ENCODE results near the gene CNPY1.

DNA sequence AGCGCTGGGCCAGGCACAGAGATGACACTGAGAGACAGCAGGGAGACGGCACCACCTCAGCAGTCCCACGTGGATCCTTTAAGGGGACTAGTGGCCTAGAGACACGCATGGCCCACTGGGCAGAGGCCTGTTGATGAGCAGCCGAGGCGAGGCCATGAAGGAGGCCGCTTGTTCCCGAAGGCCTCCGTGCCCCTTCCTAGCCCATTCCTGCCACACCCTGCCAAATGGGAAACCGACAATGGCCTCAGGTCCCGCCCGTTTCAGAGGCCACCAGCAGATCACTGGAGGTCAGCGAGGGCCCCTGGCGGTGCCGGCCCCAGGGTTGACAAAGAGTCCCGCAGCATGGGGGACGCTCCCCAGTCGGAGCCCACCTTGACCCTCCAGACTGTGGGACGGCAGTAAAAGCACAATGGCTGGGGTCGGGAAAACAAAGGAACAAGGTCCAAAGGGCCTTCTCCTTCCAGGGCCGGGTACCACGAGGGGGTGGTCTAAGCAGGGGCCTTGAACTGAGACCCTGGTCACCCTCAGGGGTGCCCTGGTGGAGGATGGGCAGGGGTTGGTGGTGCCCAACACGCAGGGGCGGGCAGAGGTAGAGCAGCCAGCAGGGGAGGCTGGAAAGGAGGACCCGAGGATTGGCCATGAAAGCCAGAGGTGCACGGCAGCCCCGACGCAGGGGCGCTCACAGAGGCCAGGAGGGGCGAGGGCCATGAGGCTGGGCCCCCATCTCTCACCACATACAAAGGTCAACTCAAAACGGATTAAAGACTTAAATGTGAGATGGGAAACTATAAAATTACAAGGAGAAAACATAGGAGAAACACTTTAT is 19.9 kb upstream of the CNPY1 start:
- TF ChIP-seq REST (IDR thresholded peaks at IDR 0.05; ENCODE audit: insufficient read depth in 1 of 2, low read depth in 2 of 2, low read length in 2 of 2) = no peak
- TF ChIP-seq SIN3A (IDR thresholded peaks at IDR 0.05; ENCODE audit: borderline replicate concordance, insufficient read depth, low read length) = no peak
- no peak for TF ChIP-seq POLR2AphosphoS5 (IDR thresholded peaks at IDR 0.05; ENCODE audit: low read depth, low read length)
